ENCODE results near the gene CYP4F22.

Gene CYP4F22

DNA sequence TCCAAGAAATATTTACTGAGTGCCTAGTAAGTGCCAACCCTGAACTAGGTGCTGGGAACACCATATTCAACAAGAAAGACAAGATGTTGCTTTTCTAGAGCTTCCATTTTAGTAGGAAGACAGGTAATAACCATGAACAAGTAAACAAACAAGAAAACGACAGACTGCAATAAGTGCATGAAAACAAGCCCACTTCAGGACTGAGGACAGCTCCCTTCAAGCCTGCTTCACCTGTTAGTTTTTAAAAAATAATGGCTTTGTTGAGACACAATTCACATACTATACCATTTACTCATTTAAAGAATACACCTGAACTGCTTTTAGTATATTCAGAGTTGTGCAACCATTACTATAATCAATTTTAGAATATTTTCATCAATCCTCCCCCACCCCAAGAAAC is 30.4 kb downstream of the CYP4F22 start:
- peak; percentile 44 for DNase-seq

DNA sequence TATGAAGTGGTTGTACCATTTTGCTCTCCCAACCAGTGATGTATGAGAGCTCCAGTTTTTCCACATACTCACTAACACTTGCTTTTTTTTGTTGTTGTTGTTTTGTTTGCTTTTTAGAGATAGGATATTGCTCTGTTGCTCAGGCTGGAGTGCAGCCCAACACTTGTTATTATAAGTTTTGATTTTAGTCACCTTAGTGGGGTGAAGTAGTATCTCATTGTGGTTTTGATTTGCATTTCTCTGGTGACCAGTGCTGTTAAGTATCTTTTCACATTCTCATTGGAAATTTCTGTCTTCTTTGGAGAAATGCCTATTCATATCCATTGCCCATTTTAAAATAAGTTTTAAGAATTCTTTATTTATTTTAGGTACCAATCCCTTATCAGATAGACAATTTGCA is 31.3 kb downstream of the CYP4F22 start:
- DNase-seq: no peak

DNA sequence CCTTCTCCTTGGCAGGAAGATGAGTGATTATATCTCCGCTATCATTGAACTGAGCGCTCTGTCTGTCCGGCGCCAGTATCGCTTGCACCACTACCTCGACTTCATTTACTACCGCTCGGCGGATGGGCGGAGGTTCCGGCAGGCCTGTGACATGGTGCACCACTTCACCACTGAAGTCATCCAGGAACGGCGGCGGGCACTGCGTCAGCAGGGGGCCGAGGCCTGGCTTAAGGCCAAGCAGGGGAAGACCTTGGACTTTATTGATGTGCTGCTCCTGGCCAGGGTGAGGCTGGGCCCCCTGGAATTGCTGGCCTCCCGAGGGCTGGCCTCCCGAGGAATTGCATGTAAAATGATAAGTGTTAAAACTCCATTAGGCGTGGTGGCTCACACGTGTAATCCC is 32.1 kb downstream of the CYP4F22 start:
- no peak for DNase-seq

DNA sequence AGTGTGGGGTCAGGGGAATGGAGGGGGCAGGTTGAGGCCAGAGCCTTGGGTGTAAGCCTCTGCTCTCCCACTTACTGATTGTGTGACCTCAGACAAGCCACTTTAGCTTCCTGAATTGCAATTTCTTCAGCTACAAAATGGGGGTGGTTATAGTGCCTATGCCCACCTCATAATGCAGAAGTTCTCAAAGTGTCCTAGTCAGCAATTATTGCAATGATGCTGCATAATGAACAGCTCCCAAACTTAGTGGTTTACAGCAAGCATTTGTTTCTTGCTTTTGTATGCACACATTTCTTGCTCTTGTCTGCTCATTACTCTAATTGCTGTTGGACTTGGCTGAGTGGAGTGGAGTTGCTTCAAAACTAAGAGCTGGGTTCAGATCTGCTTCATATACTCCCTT is 36.0 kb downstream of the CYP4F22 start:
- no peak for DNase-seq

DNA sequence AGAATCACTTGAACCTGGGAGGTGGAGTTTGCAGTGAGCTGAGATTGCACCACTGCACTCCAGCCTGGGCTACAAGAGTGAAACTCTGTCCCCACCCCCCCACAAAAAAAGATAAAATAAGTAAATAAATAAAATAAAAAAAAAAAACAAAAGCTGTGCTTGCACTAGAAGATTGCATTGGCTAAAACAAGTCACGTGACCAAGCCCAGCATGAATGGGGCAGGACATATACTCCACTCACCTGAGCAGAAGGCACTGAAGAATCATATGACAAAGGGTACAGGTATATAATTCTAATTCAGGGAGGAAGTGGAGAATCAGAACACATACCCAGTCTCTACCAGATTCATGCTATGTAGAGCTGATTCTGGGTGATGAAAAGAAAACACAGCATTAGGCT is 36.6 kb downstream of the CYP4F22 start:
- DNase-seq: no peak

DNA sequence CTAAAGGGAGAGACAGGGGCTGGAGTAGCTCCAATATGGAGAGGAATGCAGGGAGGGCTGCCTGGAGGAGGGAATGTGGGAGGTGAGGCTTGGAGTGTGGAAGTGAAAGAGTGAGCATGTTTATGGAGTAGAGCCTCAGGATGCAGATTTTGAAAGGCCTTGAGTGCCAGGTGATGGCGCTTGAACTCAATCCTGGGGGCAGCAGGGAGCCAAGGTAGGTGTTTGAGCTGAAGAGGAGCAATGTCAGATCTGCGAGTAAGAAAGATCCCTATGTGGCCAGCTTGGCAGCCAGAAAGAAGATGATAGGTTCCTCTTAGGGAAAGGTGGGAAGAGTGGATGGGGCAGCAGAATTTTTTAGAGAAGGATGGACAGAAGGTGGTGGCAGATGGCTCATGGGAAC is 40.3 kb downstream of the CYP4F22 start:
- no peak for DNase-seq

DNA sequence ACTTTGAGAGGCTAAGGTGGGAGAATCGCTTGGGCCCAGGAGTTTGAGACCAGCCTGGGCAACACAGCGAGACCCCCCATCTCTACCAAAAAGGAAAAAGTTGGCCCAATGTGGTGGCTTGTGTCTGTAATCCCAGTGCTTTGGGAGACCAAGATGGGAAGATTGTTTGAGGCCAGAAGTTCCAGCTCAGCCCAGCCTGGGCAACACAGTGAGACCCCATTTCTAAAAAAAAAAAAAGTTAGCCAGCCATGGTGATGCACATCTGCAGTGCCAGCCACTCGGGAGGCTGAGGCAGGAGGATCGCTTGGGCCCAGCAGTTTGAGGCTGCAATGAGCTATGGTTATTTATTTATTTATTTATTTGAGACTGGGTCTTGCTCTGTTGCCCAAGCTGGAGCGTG is 41.3 kb downstream of the CYP4F22 start:
- DNase-seq: no peak

DNA sequence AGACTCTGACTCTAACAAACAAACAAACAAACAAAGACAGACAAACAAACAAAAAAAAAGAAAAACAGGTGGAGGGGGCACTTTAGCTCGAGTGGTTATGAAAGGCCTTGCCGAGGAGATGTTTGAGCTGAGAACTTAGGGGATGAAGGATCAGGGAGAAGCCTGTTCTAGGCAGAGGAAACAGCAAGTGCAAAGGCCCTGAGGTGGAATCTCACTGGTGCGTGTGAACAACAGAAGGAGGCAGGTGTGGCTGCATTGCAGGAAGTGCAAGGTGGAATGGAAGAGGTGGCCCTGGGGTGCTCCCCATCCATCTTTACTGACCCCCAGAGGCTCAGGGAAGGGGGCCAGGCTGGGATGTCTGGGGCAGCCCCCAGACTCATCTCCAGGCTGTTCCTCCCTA is 41.9 kb downstream of the CYP4F22 start:
- DNase-seq: no peak

DNA sequence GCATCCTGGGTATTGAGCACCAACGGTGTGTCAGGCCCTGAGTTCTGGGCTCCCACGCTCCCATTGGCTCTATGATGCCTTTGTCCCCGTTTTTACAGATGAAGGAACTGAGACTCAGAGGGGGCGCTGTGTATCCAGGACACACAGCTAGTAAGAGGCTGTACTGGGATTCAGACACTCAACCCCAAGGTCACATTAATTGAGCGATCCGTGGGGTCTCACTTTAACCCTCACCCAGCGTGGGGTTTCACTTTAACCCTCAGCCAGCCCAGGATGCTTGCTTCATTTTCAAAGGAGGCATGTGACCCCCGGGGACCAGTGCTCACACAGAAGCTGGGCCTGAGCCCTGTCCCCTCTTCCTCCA is 42.6 kb downstream of the CYP4F22 start:
- peak; percentile 34 for DNase-seq

DNA sequence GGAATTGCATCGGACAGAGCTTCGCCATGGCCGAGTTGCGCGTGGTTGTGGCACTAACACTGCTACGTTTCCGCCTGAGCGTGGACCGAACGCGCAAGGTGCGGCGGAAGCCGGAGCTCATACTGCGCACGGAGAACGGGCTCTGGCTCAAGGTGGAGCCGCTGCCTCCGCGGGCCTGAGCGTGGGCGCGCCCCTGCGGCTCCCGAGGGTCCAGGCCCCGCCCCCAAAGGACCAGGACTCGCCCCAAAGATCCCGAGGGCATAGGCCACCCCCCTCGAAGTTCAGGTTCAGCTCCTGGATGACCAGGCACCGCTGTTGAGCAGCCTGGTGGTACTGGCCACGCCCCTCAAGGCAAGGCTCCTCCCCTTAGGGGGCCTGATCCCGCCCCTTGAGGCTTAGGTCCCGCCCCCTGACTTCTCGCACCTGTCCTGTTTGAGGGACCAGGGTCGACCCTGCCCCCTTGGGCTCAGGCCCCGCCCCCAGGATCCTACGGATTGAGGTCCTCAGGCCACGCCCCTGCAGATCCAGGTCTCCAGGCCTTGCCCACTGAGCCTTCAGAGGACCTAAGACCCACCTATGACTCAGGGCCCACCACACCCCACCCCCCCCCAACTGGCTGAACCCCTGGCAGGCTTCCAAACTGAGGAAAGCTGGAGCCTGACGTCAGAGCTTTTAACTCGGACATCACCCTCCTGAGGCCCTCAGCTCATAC is 43.1 kb downstream of the CYP4F22 start:
- DNase-seq: peak; percentile 58

DNA sequence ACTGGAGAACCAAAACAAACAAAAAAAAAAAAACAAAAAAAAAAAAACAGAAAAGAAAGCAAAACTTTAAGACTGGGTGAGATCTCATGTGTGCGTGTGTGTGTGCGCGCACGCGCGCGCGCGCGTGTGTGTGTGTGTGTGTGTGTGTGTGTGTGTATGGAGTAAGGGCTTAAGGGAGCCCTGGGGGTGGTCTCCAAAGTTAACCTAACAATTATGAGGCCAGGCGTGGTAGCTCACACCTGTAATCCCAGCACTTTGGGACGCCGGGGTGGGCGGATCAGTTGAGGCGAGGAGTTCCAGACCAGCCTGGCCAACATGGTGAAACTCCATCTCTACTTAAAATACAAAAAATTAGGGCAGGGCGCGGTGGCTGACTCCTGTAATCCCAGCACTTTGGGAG is 46.7 kb downstream of the CYP4F22 start:
- DNase-seq: no peak

DNA sequence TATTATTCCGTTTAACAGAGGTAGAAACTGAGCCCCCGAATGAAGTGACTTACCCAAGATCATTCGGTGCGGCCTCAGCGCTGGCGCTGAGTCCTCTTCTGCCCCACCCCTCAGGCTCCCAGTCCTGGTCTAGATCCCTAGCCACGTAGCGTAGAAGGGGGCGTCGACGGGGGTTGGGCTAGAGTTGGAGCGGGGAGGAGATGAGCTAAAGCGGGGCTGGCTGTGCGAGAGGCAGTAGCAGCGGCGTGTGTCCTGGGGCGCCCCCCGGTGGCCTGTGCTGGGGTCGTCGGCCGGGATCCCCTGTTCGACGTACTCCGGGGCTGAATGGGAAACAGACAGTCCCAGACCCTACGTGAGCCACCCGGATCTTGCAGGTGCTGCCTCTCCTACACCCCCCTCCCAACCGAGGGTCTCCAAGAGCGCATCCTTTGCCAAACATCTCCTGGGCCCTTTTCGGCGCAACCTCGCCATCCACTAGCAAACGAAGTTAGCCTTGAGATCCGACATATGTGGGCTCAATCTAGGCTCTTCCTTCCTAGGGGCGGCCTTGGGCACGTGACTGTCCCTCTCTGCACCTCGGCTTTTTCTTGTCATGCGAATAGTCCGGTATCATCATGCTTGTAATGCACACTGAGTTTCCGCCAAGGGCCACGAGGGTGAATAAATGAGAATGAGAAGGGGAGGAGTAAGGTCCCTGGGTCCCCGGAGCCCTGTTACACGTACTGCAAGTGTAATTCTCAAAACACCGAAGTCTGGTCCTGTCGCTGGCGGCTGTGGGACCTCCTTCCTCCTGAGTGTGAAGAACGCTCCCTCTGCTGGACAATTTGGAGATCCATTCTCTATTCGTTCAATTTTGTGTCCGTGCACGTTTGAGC is 47.7 kb downstream of the CYP4F22 start:
- peak; percentile 98 for DNase-seq

DNA sequence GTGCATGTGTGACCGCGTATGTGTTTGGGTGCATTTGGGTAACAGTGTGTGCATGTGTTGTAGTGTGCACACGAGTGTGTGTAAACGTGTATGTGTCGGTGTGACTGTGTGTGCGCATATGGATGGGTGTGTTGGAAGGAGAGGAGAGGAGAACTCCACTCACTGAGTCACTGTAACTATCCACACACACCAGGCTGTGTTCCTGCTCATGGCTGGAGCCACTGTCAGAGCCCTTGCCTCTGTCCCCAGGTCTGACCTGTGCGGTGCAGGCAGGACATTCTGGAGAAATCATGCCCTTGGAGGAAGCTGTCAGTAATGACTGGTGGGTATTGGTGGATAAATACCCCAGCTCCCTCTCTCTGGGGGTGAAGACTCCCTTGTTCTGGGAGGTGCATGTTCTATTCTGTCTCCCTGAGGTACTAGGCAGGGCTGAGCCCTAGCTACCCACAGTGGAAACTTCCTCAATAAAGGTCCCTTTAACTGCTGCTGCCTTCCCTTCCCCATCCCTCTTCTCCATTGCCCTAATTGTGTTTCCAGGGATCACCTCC is 48.4 kb downstream of the CYP4F22 start:
- DNase-seq: no peak

DNA sequence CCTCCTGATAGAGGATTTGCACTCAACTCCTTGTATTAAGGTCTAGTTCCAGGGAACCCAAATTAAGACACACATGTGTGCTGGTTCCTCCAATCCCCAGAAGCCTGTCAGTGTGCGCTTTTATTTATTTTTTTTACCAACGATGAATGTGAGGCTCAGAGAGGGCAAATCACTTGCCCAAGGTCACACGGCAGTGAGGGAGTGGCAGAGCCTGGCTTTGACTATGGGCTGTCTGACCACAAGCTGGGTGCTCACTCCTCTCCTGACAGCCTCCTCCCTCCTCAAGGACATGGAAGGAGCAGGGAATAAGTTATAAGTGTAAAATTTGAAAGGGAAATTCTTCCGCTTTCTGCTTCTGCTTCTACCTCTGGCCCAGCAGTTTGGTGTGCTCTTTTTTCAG is 48.9 kb downstream of the CYP4F22 start:
- DNase-seq: no peak

DNA sequence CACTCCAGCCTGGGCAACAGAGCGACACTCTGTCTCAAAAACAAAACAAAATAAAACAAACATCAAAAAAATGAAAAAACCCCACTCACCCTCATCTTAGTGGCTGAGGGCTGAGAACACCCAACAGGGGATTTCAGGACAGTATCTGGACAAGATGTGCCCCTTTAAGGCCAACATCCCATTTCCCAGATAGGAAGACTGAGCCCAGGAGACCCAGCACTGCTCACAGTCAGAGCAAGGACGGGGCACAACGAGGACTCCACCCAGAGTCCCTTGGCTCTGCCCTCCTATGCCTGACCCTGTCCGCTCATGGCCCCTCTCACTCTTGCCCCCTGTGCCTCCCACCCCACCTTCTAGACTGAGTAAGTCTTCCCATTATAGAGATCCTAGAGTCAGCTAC is 53.8 kb downstream of the CYP4F22 start:
- DNase-seq: no peak

DNA sequence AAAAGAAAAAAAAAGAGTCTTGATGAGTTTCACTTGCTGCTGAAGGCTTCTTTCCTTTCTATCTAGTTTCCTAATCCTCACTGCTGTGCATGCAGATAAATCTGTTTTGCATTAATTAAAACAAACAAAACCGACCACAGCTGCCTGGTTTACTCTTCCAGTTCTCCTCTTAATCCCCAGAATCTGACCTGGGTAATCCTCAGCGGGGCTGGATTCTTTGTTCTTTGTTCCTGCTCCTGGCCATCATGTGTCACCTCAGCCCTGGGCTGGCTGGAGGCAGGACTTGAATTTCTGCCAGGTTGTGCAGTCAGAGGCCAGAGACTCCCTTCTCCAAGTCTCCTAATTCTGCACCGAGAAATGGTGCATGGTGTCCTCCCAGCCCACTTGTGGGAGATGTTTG is 54.5 kb downstream of the CYP4F22 start:
- peak; percentile 13 for DNase-seq

DNA sequence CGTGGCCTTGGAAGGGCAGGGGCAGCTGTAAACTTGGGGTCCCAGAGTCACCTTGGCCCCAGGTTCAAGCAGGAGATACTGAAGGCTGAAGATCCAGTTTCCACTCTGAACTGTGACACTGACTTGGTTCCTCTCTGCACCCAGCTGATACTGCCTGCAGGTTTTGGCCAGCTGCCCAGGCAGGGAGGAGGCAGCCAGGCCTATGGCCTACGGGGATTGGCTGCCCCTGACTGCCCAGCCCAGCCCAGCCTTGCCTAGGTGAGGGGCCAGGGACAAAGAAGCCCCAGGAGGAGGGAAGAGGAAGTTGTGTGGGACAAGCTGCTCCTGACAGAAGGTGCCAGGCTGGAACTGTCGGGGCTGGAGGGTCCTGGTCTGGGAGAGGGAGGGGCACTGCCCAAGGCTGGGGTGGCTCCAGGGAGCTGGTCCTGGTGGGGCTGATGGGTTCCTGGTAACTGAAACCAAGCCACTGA is 55.0 kb downstream of the CYP4F22 start:
- peak; percentile 85 for DNase-seq

DNA sequence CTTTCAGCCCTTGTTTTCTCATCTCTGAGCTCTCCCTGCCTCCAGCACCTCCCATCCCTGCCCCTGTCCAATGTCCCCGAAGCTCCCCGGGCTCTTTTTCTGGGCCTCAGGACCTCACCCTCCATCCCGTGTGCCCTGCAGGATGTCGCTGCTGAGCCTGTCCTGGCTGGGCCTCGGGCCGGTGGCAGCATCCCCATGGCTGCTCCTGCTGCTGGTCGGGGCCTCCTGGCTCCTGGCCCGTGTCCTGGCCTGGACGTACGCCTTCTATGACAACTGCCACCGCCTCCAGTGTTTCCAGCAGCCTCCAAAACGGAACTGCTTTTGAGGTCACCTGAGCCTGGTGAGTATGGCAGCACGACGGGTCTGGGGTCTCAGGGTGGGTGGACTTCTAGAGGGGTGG is 55.6 kb downstream of the CYP4F22 start:
- no peak for DNase-seq

DNA sequence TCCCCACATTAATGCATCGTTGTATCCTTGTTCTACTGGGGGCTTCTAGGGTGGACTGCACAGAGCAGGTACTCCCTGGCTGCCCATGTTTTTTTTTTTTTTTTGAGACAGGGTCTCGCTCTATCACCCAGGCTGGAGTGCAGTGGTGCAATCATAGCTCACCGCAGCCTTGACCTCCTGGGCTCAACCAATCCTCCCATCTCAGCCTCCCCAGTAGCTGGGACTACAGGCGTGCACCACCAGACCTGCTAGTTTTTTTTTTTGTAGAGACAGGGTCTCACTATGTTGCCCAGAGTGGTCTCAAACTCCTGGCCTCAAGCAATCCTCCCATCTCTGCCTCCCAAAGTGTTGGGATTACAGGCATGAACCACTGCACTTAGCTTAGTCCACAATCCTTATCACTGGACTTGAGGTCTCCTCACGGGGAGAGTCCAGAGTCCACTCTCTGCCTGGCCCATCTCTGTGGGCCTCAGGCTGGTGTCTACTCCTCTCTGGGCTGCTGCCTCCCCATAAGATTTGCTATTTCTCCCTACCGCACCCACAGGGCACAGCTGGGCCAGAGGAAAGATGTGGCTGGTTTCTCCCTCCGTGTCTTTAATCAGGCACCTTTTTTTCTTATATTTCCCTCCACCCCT is 56.3 kb downstream of the CYP4F22 start:
- no peak for DNase-seq

DNA sequence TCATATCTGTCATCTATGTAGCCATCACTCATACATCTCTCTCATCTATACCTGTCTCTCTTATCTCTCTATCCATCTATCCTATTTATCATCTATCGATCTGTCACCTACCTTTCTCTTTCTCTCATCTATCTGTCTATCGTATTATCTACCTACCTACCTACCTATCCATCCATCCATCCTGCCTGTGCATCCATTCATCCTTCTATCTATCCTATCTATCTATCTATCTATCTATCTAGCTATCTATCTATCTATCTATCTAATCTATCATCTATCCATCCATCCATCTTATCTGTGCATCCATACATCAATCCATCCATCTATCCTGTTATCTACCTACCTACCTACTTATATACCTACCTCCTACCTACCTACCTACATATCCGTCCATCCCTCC is 62.1 kb downstream of the CYP4F22 start:
- no peak for DNase-seq

DNA sequence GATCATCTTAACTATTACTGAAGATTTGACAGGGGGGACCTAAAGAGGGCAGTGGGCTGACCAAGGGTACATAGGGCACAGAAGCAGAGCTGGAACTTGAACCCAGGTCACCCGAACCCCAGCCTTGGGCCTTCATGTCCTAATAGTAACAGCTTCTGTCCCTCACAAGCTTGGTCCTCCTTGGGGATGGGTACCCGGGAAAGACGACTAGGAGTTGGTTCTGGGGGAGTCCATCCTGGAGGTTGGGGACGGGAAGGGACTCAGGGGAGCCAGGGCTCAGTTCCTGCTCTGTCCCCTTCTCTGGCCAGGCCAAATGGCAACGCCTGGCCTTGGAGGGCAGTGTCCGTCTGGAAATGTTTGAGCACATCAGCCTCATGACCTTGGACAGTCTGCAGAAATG is 67.1 kb downstream of the CYP4F22 start:
- no peak for DNase-seq

DNA sequence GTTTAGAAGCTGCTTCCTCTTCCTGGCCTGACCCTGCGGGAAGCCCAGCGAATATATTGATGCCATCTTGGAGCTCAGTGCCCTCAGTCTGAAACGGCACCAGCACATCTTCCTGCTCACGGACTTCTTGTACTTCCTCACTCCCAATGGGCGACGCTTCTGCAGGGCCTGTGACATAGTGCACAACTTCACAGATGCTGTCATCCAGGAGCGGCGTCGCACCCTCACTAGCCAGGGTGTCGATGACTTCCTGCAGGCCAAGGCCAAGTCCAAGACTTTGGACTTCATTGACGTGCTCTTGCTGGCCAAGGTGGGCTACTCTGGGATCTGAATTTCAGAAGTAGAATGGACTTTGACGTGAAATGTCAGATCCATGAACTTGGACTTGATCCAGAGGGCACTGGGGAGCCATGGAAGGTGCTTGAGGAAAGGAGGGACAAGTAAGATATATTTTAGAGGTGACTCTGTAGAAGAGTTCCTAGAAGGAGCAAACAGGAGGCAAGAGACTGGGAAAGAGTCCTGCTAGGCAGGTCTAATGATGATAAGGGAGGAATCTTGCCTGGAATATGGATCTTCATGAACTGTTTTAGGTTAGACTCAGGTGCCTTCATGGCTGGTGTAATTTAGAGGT is 68.3 kb downstream of the CYP4F22 start:
- DNase-seq: no peak

DNA sequence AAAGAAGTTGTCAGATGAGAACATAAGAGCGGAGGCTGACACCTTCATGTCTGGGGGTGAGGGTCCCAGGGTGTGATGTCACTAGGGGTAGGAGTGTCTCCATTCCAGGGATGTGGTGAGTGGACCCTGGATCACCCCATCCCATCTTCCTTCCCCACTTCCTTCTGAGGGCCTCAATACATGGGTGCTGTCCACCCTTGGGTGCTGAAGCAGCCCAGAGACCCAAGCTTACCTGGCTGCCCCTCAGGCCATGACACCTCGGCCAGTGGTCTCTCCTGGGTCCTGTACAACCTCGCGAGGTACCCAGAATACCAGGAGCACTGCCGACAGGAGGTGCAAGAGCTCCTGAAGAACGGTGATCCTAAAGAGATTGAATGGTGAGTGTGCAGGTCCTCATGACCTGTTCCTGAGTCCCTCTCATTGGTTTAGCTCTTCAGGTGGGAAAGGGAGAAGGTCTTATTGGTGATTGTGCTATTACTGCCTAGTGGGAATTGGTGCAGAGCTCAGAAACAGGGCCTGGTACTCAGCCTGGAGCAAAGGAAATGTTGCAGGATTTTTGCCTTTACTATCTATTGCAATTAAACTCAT is 69.0 kb downstream of the CYP4F22 start:
- DNase-seq: no peak

Data from hematopoietic multipotent progenitor cell treated with erythropoietin and hydrocortisone succinate and interleukin-3 and kit ligand, for 4 days (in vitro differentiated cells).